ENCODE measurements around the gene TEX53. TPM values are rescaled to one million over a fixed set of nuclear protein-coding genes. Genes with fewer than 3 reads are reported as not detected.

The TEX53 gene
- total RNA-seq, 2 experiments from 2014 or later: not detected

- CTCF ChIA-PET: interaction anchor here (0.8 to 7.6 kb wide), 5 partner anchors 23 to 335 kb away, joined by 3 to 186 read pairs (median 5); no protein-coding TSS in a partner anchor
- DNase-seq: no peak
- H3K27me3 Mint-ChIP-seq: peaks cover 20% of the 10 kb centered on the region
- H3K27ac Mint-ChIP-seq: no peak overlapping the region
- peaks cover 40% of the 10 kb centered on the region for H3K4me1 Mint-ChIP-seq
- no peak overlapping the region for H3K4me3 Mint-ChIP-seq
- peaks cover 3% of the 10 kb centered on the region for H3K9me3 Mint-ChIP-seq (ENCODE audit: low read depth)
- ATAC-seq: no peak
- H3K36me3 Mint-ChIP-seq: peaks cover 6% of the 10 kb centered on the region
Measured at GRCh38 chr9:114676901-114677300, 19.3 kb upstream of the TEX53 start.

GRCh38 chr9:114674798-114675540 lies 17.4 kb upstream of the TEX53 start:
- Mint-ChIP-seq H3K4me3 (no peak overlapping the region), H3K27me3 (peaks cover 20% of the 10 kb centered on the region), H3K36me3 (peaks cover 6% of the 10 kb centered on the region), H3K9me3 (ENCODE audit: low read depth) (peaks cover 3% of the 10 kb centered on the region), H3K27ac (no peak overlapping the region), H3K4me1 (peaks cover 25% of the 10 kb centered on the region)
- DNase-seq (no peak), ATAC-seq (no peak)
- CTCF ChIA-PET: interaction anchor here (1.0 to 1.8 kb wide), 6 partner anchors 9 to 340 kb away, joined by 3 to 11 read pairs (median 6); no protein-coding TSS in a partner anchor

GRCh38 chr9:114674076-114674797 lies 16.6 kb upstream of the TEX53 start:
- DNase-seq (no peak), ATAC-seq (no peak)
- Mint-ChIP-seq H3K36me3 (peaks cover 6% of the 10 kb centered on the region), H3K9me3 (ENCODE audit: low read depth) (peaks cover 3% of the 10 kb centered on the region), H3K4me3 (no peak overlapping the region), H3K27ac (no peak overlapping the region), H3K27me3 (peaks cover 15% of the 10 kb centered on the region), H3K4me1 (peaks cover 23% of the 10 kb centered on the region)
- CTCF ChIA-PET: interaction anchor here (1.0 to 1.5 kb wide), 4 partner anchors 8 to 231 kb away, joined by 3 to 6 read pairs (median 4); no protein-coding TSS in a partner anchor

- Mint-ChIP-seq H3K27ac (no peak overlapping the region), H3K4me3 (no peak overlapping the region), H3K36me3 (peaks cover 6% of the 10 kb centered on the region), H3K9me3 (ENCODE audit: low read depth) (peaks cover 3% of the 10 kb centered on the region), H3K4me1 (peaks cover 12% of the 10 kb centered on the region), H3K27me3 (no peaks in the 10 kb centered on the region)
- ATAC-seq: no peak
- DNase-seq: no peak
- CTCF ChIA-PET: interaction anchor here (0.9 to 2.1 kb wide), 3 partner anchors 67 to 267 kb away, joined by 3 to 5 read pairs (median 3); no protein-coding TSS in a partner anchor
Measured at GRCh38 chr9:114671605-114672004, 14.0 kb upstream of the TEX53 start.

GRCh38 chr9:114669961-114670360 lies 12.4 kb upstream of the TEX53 start:
- H3K36me3 Mint-ChIP-seq: peaks cover 6% of the 10 kb centered on the region
- no peak for DNase-seq
- H3K27ac Mint-ChIP-seq: no peak overlapping the region
- H3K4me3 Mint-ChIP-seq: no peak overlapping the region
- H3K27me3 Mint-ChIP-seq: peaks cover under 1% of the 10 kb centered on the region
- H3K4me1 Mint-ChIP-seq: peaks cover 8% of the 10 kb centered on the region
- no peak for ATAC-seq
- H3K9me3 Mint-ChIP-seq (ENCODE audit: low read depth): peaks cover 3% of the 10 kb centered on the region
- CTCF ChIA-PET: interaction anchor here (1.0 to 2.1 kb wide), 3 partner anchors 12 to 69 kb away, joined by 3 to 5 read pairs (median 4); partner anchors contain the start of gene TEX48

- H3K4me1 Mint-ChIP-seq: no peaks in the 10 kb centered on the region
- ATAC-seq: no peak
- CTCF ChIA-PET: interaction anchor here (0.8 to 3.2 kb wide), 2 partner anchors 13 to 15 kb away, joined by 3 to 12 read pairs; partner anchors contain the start of gene TEX48
- peaks cover 2% of the 10 kb centered on the region for H3K36me3 Mint-ChIP-seq
- peaks cover 10% of the 10 kb centered on the region for H3K27me3 Mint-ChIP-seq
- H3K9me3 Mint-ChIP-seq (ENCODE audit: low read depth): peaks cover 3% of the 10 kb centered on the region
- no peak for DNase-seq
- H3K27ac Mint-ChIP-seq: no peak overlapping the region
- no peak overlapping the region for H3K4me3 Mint-ChIP-seq
Measured at GRCh38 chr9:114668146-114668545, 10.5 kb upstream of the TEX53 start.

- H3K27me3 Mint-ChIP-seq: peaks cover 21% of the 10 kb centered on the region
- no peak overlapping the region for H3K4me3 Mint-ChIP-seq
- H3K9me3 Mint-ChIP-seq (ENCODE audit: low read depth): no peaks in the 10 kb centered on the region
- no peak for ATAC-seq
- no peak overlapping the region for H3K27ac Mint-ChIP-seq
- no peaks in the 10 kb centered on the region for H3K36me3 Mint-ChIP-seq
- H3K4me1 Mint-ChIP-seq: peaks cover 2% of the 10 kb centered on the region
- CTCF ChIA-PET: interaction anchor here (0.6 to 3.2 kb wide), 4 partner anchors 8 to 15 kb away, joined by 3 to 12 read pairs (median 6); partner anchors contain the start of gene TEX48
- DNase-seq: no peak
Measured at GRCh38 chr9:114666851-114667250, 9.2 kb upstream of the TEX53 start.

- no peak for ATAC-seq
- no peaks in the 10 kb centered on the region for H3K9me3 Mint-ChIP-seq (ENCODE audit: low read depth)
Measured at GRCh38 chr9:114666401-114666800, 8.8 kb upstream of the TEX53 start.

GRCh38 chr9:114664181-114664580 lies 6.6 kb upstream of the TEX53 start:
- H3K27ac Mint-ChIP-seq: no peak overlapping the region
- CTCF ChIA-PET: interaction anchor here (1.2 to 1.4 kb wide), 4 partner anchors 11 to 345 kb away, joined by 3 to 7 read pairs (median 4); no protein-coding TSS in a partner anchor
- no peaks in the 10 kb centered on the region for H3K36me3 Mint-ChIP-seq
- no peaks in the 10 kb centered on the region for H3K9me3 Mint-ChIP-seq (ENCODE audit: low read depth)
- H3K4me3 Mint-ChIP-seq: no peak overlapping the region
- H3K27me3 Mint-ChIP-seq: peaks cover 28% of the 10 kb centered on the region
- ATAC-seq: no peak
- no peak for DNase-seq
- peaks cover 2% of the 10 kb centered on the region for H3K4me1 Mint-ChIP-seq

More at GRCh38 chr9:114666401-114666800, 8.8 kb upstream of the TEX53 start:
- Mint-ChIP-seq H3K36me3 (no peaks in the 10 kb centered on the region), H3K4me1 (peaks cover 2% of the 10 kb centered on the region), H3K27ac (no peak overlapping the region), H3K4me3 (no peak overlapping the region), H3K27me3 (peaks cover 24% of the 10 kb centered on the region)
- CTCF ChIA-PET: interaction anchor here (0.6 to 3.2 kb wide), 5 partner anchors 8 to 261 kb away, joined by 3 to 12 read pairs (median 5); partner anchors contain the start of gene TEX48
- DNase-seq: no peak

- H3K27me3 Mint-ChIP-seq: peaks cover 28% of the 10 kb centered on the region
- peak; percentile 94 for ATAC-seq
- no peak overlapping the region for H3K4me3 Mint-ChIP-seq
- no peaks in the 10 kb centered on the region for H3K9me3 Mint-ChIP-seq (ENCODE audit: low read depth)
- no peaks in the 10 kb centered on the region for H3K36me3 Mint-ChIP-seq
- CTCF ChIA-PET: interaction anchor here (0.6 to 2.6 kb wide), 19 partner anchors 9 to 1096 kb away, joined by 3 to 15 read pairs (median 4); partner anchors contain the start of gene TEX48
- DNase-seq: peak; percentile 76
- no peak overlapping the region for H3K27ac Mint-ChIP-seq
- peaks cover 2% of the 10 kb centered on the region for H3K4me1 Mint-ChIP-seq
Measured at GRCh38 chr9:114662081-114662989, 4.7 kb upstream of the TEX53 start.

GRCh38 chr9:114656301-114656700 lies 1.3 kb downstream of the TEX53 start:
- peaks cover 23% of the 10 kb centered on the region for H3K4me1 Mint-ChIP-seq
- no peaks in the 10 kb centered on the region for H3K9me3 Mint-ChIP-seq (ENCODE audit: low read depth)
- no peak overlapping the region for H3K27ac Mint-ChIP-seq
- H3K36me3 Mint-ChIP-seq: peaks cover 1% of the 10 kb centered on the region
- no peak overlapping the region for H3K4me3 Mint-ChIP-seq
- DNase-seq (no peak), ATAC-seq (no peak)
- CTCF ChIA-PET: interaction anchor here (0.9 to 6.1 kb wide), 3 partner anchors 65 to 251 kb away, joined by 4 to 119 read pairs (median 60); partner anchors contain the start of gene ATP6V1G1
- peaks cover 3% of the 10 kb centered on the region for H3K27me3 Mint-ChIP-seq

- Mint-ChIP-seq H3K4me3 (no peak overlapping the region), H3K27me3 (no peaks in the 10 kb centered on the region), H3K9me3 (ENCODE audit: low read depth) (no peaks in the 10 kb centered on the region), H3K4me1 (peaks cover 24% of the 10 kb centered on the region), H3K27ac (no peak overlapping the region), H3K36me3 (peaks cover 1% of the 10 kb centered on the region)
- ATAC-seq: no peak
- DNase-seq: no peak
- CTCF ChIA-PET: interaction anchor here (6.0 to 8.8 kb wide), 3 partner anchors 65 to 250 kb away, joined by 60 to 207 read pairs (median 119); partner anchors contain the start of gene ATP6V1G1
Measured at GRCh38 chr9:114655689-114656088, 1.9 kb downstream of the TEX53 start.
